Activated CD4-positive, CD25-positive, alpha-beta regulatory T cell treated with anti-CD3 and anti-CD28 coated beads, Interleukin-2, amount 50 U/mL, for 72 hours (primary cell): ENCODE results near the gene TUG1.

Experiments
- DNase-seq: peaks from one replicate; pipeline ENCODE4 v3.0.0; 2021

Gene TUG1

GRCh38 chr22:30947816-30948454 lies 21.1 kb upstream of the TUG1 start:
- no peak for DNase-seq

GRCh38 chr22:30948930-30949342 lies 20.1 kb upstream of the TUG1 start:
- no peak for DNase-seq

- DNase-seq: no peak
Measured at GRCh38 chr22:30949934-30950660, 19.0 kb upstream of the TUG1 start.

- DNase-seq: no peak
Measured at GRCh38 chr22:30953206-30953605, 15.9 kb upstream of the TUG1 start.

GRCh38 chr22:30955153-30955552 lies 13.9 kb upstream of the TUG1 start:
- DNase-seq: no peak

- no peak for DNase-seq
Measured at GRCh38 chr22:30964858-30965257, 4.2 kb upstream of the TUG1 start.

GRCh38 chr22:30968015-30968923 lies 796 bp upstream of the TUG1 start, which contains the start of gene MORC2:
Gene MORC2, minus strand, starts transcription at chr22:30968774. Its CDS starts 885 bp downstream, at chr22:30967889.
- no peak for DNase-seq

GRCh38 chr22:30969532-30970355 lies 679 bp downstream of the TUG1 start:
- DNase-seq: peak; percentile 56

GRCh38 chr22:30970356-30970746 lies 1.3 kb downstream of the TUG1 start:
- no peak for DNase-seq

GRCh38 chr22:30978304-30978962 lies 9.4 kb downstream of the TUG1 start:
- DNase-seq: no peak

- DNase-seq: no peak
Measured at GRCh38 chr22:30979932-30980331, 10.9 kb downstream of the TUG1 start.

- DNase-seq: no peak
Measured at GRCh38 chr22:30982512-30982911, 13.4 kb downstream of the TUG1 start.

GRCh38 chr22:30984317-30984716 lies 15.3 kb downstream of the TUG1 start:
- DNase-seq: no peak

GRCh38 chr22:30985561-30986208 lies 16.6 kb downstream of the TUG1 start:
- no peak for DNase-seq

GRCh38 chr22:30989474-30989873 lies 20.4 kb downstream of the TUG1 start:
- no peak for DNase-seq

- DNase-seq: no peak
Measured at GRCh38 chr22:30990690-30991089, 21.6 kb downstream of the TUG1 start.

GRCh38 chr22:30992565-30992964 lies 23.5 kb downstream of the TUG1 start:
- no peak for DNase-seq

GRCh38 chr22:30994960-30995359 lies 25.9 kb downstream of the TUG1 start:
- DNase-seq: no peak

- no peak for DNase-seq
Measured at GRCh38 chr22:30996462-30996861, 27.4 kb downstream of the TUG1 start.

- no peak for DNase-seq
Measured at GRCh38 chr22:30998329-30998728, 29.3 kb downstream of the TUG1 start.

GRCh38 chr22:31001124-31001770 lies 32.2 kb downstream of the TUG1 start:
- no peak for DNase-seq
